ENCODE data around the gene NCAPD2. TPM values are rescaled to one million over a fixed set of nuclear protein-coding genes. Genes with fewer than 3 reads are reported as not detected.

Gene NCAPD2
- total and polyA plus RNA-seq, 4 donors: 5.8 to 30.7 (median 15.8) TPM

GRCh38 chr12:6542209-6543009 lies 48.5 kb downstream of the NCAPD2 start:
- Histone ChIP-seq H3K4me3 (no peak overlapping the region), H3K9me3 (ENCODE audit: control insufficient read depth in 4 of 4, insufficient read depth in 3 of 4, low read length in 3 of 4) (no peaks in the 10 kb centered on the region), H3K27me3 (ENCODE audit: control insufficient read depth in 3 of 3, insufficient read depth in 3 of 3, low read length in 2 of 3) (no peaks in the 10 kb centered on the region), H3K4me1 (ENCODE audit: control insufficient read depth in 5 of 5, insufficient read depth in 5 of 5, low read length in 5 of 5) (peaks cover 0 to 24% (median 6%) of the 10 kb centered on the region in 5 donors), H3K36me3 (ENCODE audit: control insufficient read depth in 4 of 4, insufficient read depth in 4 of 4, low read length in 4 of 4) (peaks cover 4 to 23% (median 18%) of the 10 kb centered on the region in 4 donors), H3K27ac (ENCODE audit: low read depth in 1 of 2, low read length in 1 of 2) (peak overlapping the region in 1 of 2 donors; percentile 8), H3K9ac (ENCODE audit: insufficient read depth in 1 of 2, low read length in 2 of 2) (no peak overlapping the region)
- 65 to 75% methylated on average over 13 of the region's 13 CpGs for WGBS, 2 donors
- ATAC-seq (ENCODE audit: insufficient read depth, low FRiP score): no peak
- TF ChIP-seq CTCF (IDR thresholded peaks at IDR 0.05; ENCODE audit: control extremely low read depth, extremely low read depth): no peak
- peak in 2 of 3 donors; percentile 35 to 40 for DNase-seq

GRCh38 chr12:6546016-6546415 lies 52.1 kb downstream of the NCAPD2 start:
- TF ChIP-seq CTCF (IDR thresholded peaks at IDR 0.05; ENCODE audit: control extremely low read depth, extremely low read depth): no peak
- peaks cover 0 to 8% (median 0%) of the 10 kb centered on the region in 5 donors for H3K4me1 ChIP-seq (ENCODE audit: control insufficient read depth in 5 of 5, insufficient read depth in 5 of 5, low read length in 5 of 5)

GRCh38 chr12:6547566-6547965 lies 53.7 kb downstream of the NCAPD2 start:
- 86 to 92% methylated on average over 1 of the region's 1 CpG for WGBS, 2 donors
- H3K27me3 ChIP-seq (ENCODE audit: control insufficient read depth in 3 of 3, insufficient read depth in 3 of 3, low read length in 2 of 3): no peaks in the 10 kb centered on the region
- H3K27ac ChIP-seq (ENCODE audit: low read depth in 1 of 2, low read length in 1 of 2): no peak overlapping the region
- H3K9me3 ChIP-seq (ENCODE audit: control insufficient read depth in 4 of 4, insufficient read depth in 3 of 4, low read length in 3 of 4): peaks cover 0 to 2% (median 0%) of the 10 kb centered on the region in 4 donors
- ATAC-seq (ENCODE audit: insufficient read depth, low FRiP score): no peak
- TF ChIP-seq CTCF (IDR thresholded peaks at IDR 0.05; ENCODE audit: control extremely low read depth, extremely low read depth): no peak
- H3K4me1 ChIP-seq (ENCODE audit: control insufficient read depth in 5 of 5, insufficient read depth in 5 of 5, low read length in 5 of 5): peaks cover 0 to 17% (median 2%) of the 10 kb centered on the region in 5 donors
- H3K4me3 ChIP-seq: no peak overlapping the region
- DNase-seq: no peak
- H3K9ac ChIP-seq (ENCODE audit: insufficient read depth in 1 of 2, low read length in 2 of 2): no peak overlapping the region
- peaks cover 4 to 25% (median 18%) of the 10 kb centered on the region in 4 donors for H3K36me3 ChIP-seq (ENCODE audit: control insufficient read depth in 4 of 4, insufficient read depth in 4 of 4, low read length in 4 of 4)

More at GRCh38 chr12:6546016-6546415, 52.1 kb downstream of the NCAPD2 start:
- 91 to 95% methylated on average over 10 of the region's 10 CpGs for WGBS, 2 donors
- no peak overlapping the region for H3K27ac ChIP-seq (ENCODE audit: low read depth in 1 of 2, low read length in 1 of 2)
- peaks cover 0 to 2% (median 0%) of the 10 kb centered on the region in 4 donors for H3K9me3 ChIP-seq (ENCODE audit: control insufficient read depth in 4 of 4, insufficient read depth in 3 of 4, low read length in 3 of 4)
- no peak for ATAC-seq (ENCODE audit: insufficient read depth, low FRiP score)
- H3K9ac ChIP-seq (ENCODE audit: insufficient read depth in 1 of 2, low read length in 2 of 2): no peak overlapping the region
- H3K27me3 ChIP-seq (ENCODE audit: control insufficient read depth in 3 of 3, insufficient read depth in 3 of 3, low read length in 2 of 3): no peaks in the 10 kb centered on the region
- DNase-seq: no peak
- H3K36me3 ChIP-seq (ENCODE audit: control insufficient read depth in 4 of 4, insufficient read depth in 4 of 4, low read length in 4 of 4): peaks cover 4 to 25% (median 17%) of the 10 kb centered on the region in 4 donors
- no peak overlapping the region for H3K4me3 ChIP-seq
